Measurements from ENCODE around the gene PTPRS.

PTPRS gene

GRCh38 chr19:5308451-5309437 lies 31.9 kb downstream of the PTPRS start (continued):
- no peak for TF ChIP-seq YY2 (tag by site-specific recombination; IDR thresholded peaks at IDR 0.05)
- peak; percentile 52; the same call in 1 of the 2 replicates for TF ChIP-seq ZBTB21 (tag by site-specific recombination; IDR thresholded peaks at IDR 0.05)
- no peak for TF ChIP-seq ZNF221 (tag by site-specific recombination; IDR thresholded peaks at IDR 0.05; ENCODE audit: borderline replicate concordance)
- TF ChIP-seq ZSCAN30 (tag by site-specific recombination; IDR thresholded peaks at IDR 0.05) = peak; percentile 90
- TF ChIP-seq AEBP2 (tag by site-specific recombination; IDR thresholded peaks at IDR 0.05; ENCODE audit: borderline replicate concordance) = 0 out of 2 replicates have a peak, but pooled peaks have one; percentile 29
- TF ChIP-seq MEIS1 (CRISPR knock-in tag; IDR thresholded peaks at IDR 0.05; ENCODE audit: borderline replicate concordance) = no peak
- TF ChIP-seq SALL2 (tag by site-specific recombination; IDR thresholded peaks at IDR 0.05; ENCODE audit: borderline replicate concordance) = no peak
- TF ChIP-seq KLF9 (tag by site-specific recombination; IDR thresholded peaks at IDR 0.05; ENCODE audit: low read depth) = peak; percentile 39; the same call in 1 of the 2 replicates
- TF ChIP-seq ZBTB8A (tag by site-specific recombination; IDR thresholded peaks at IDR 0.05) = peak; percentile 83
- peak; percentile 68; the same call in 1 of the 2 replicates for TF ChIP-seq TSHZ1 (tag by site-specific recombination; IDR thresholded peaks at IDR 0.05; ENCODE audit: borderline replicate concordance)
- TF ChIP-seq CTCF (tag by site-specific recombination; IDR thresholded peaks at IDR 0.05) = no peak
- peak; percentile 77 for TF ChIP-seq ZNF2 (tag by site-specific recombination; IDR thresholded peaks at IDR 0.05)
- no peak for TF ChIP-seq OVOL3 (tag by site-specific recombination; IDR thresholded peaks at IDR 0.05)
- peak; percentile 82 for TF ChIP-seq ZNF280D (tag by site-specific recombination; IDR thresholded peaks at IDR 0.05)
- no peak for TF ChIP-seq ZNF416 (tag by site-specific recombination; IDR thresholded peaks at IDR 0.05)
- TF ChIP-seq ZNF311 (tag by site-specific recombination; IDR thresholded peaks at IDR 0.05; ENCODE audit: borderline replicate concordance) = no peak
- peak; percentile 92 for TF ChIP-seq ZSCAN23 (tag by site-specific recombination; IDR thresholded peaks at IDR 0.05)
- TF ChIP-seq REST (tag by site-specific recombination; IDR thresholded peaks at IDR 0.05) = peak; percentile 48; the same call in 1 of the 2 replicates
- peak; percentile 72 for TF ChIP-seq ZBTB20 (tag by site-specific recombination; IDR thresholded peaks at IDR 0.05)
- peak; percentile 58; the same call in 1 of the 2 replicates for TF ChIP-seq ZBTB6 (tag by site-specific recombination; IDR thresholded peaks at IDR 0.05)
- no peak for TF ChIP-seq RBAK (tag by site-specific recombination; IDR thresholded peaks at IDR 0.05)
